Skeletal muscle tissue (tissue), 4 donors: ENCODE data around the gene CLTB. TPM values are rescaled to one million over a fixed set of nuclear protein-coding genes. Genes with fewer than 3 reads are reported as not detected.

Source experiments
- H3K27ac ChIP-seq: one replicate; pipeline ENCODE4 v1.7.0; 2013; ENCODE audit warnings: mild to moderate bottlenecking, low read depth, low read length, inconsistent platforms
- H3K27me3 ChIP-seq, 3 donors: one replicate each; pipeline ENCODE4 v1.7.0; 2013; ENCODE audit warnings: low read length in 3 of 3; ENCODE audit not compliant: control insufficient read depth in 3 of 3, insufficient read depth in 3 of 3
- H3K36me3 ChIP-seq, 3 donors: one replicate each; pipeline ENCODE4 v1.7.0; 2013; ENCODE audit warnings: low read length in 3 of 3; ENCODE audit not compliant: control insufficient read depth in 3 of 3, insufficient read depth in 3 of 3
- H3K4me1 ChIP-seq, 3 donors: one replicate each; pipeline ENCODE4 v1.7.0; 2013; ENCODE audit warnings: low read length in 3 of 3, mild to moderate bottlenecking in 3 of 3; ENCODE audit not compliant: control insufficient read depth in 3 of 3, insufficient read depth in 3 of 3
- H3K4me3 ChIP-seq, 3 donors: one replicate each; pipeline ENCODE4 v1.7.0; 2013; ENCODE audit warnings: low read length in 3 of 3
- H3K9ac ChIP-seq, 3 donors: one replicate each; pipeline ENCODE4 v1.7.0; 2013; ENCODE audit warnings: low read length in 3 of 3, mild to moderate bottlenecking in 3 of 3, moderate library complexity in 2 of 3, low read depth in 1 of 3
- H3K9me3 ChIP-seq, 3 donors: one replicate each; pipeline ENCODE4 v1.7.0; 2013; ENCODE audit warnings: low read length in 3 of 3; ENCODE audit not compliant: control insufficient read depth in 3 of 3
- total RNA-seq: library from RNA; depleted of rRNA; stranded (reverse); fragments of >200 nt; gene quantifications from one replicate; pipeline ENCODE4 v1.2.3, GENCODE V29; 2014
- donor health status: Osteomylitis.

Gene CLTB
- total RNA-seq, 1 donor from 2014 or later, result 44.4 TPM

DNA sequence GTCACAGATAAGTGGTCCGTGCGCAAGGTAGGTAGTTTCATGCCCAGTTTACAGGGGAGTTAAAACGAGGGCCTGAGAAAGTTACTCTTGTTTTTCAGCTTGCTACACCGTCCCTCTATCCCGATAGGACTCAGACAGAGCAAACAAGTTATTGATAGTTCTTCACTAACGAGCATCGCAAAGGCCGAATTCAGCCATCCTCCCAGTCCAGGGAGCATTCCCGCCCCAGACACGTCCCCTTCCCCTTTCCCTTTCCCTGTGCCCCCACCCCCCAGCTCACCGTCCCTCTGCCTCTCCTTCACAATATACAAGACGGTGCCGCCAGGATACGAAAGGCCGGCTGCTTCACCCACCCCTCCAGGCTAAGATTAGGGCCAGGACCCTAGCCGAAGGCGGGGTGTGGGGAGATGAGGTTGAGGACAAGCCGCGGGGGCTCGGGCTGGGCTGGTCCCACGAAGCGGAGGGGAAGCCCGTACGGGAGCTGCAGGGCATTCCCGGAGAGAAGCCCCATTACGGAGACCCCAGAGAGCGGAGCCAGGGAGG, 55.4 kb downstream of the CLTB start:
- H3K9ac ChIP-seq, result peak overlapping the region; percentile 91 to 98 (median 97)
- H3K4me1 ChIP-seq, result peaks cover 15 to 30% (median 20%) of the 10 kb centered on the region in 3 donors
- H3K27ac ChIP-seq, result peak overlapping the region; percentile 90
- H3K4me3 ChIP-seq, result peak overlapping the region; percentile 90 to 96 (median 96)
- no peaks in the 10 kb centered on the region for H3K27me3 ChIP-seq
- no peaks in the 10 kb centered on the region for H3K9me3 ChIP-seq
- H3K36me3 ChIP-seq, result peaks cover 6 to 27% (median 19%) of the 10 kb centered on the region in 3 donors

DNA sequence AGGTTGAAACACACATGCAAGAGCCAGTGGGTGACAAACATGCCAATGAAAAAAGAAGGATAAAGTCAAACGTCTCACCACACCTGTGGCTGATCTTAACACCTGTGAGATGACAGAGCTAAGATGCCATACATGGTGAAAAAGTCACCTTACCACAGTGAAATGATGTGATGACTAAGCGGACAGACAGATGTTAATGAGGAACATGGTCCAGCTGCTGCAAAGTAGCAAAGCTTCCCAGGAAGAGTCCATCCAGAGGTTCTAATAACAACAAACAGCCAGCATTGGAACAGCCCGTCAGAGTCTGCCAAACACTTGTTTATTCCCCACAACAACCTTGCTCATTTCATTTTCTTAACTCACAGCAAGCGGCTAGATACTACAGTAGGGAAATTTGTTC, 56.7 kb downstream of the CLTB start:
- Histone ChIP-seq H3K27ac (no peak overlapping the region), H3K9ac (no peak overlapping the region), H3K4me1 (peaks cover 12 to 23% (median 18%) of the 10 kb centered on the region in 3 donors), H3K27me3 (no peaks in the 10 kb centered on the region), H3K4me3 (peak overlapping the region in 2 of 3 donors; percentile 0 to 8), H3K9me3 (no peaks in the 10 kb centered on the region), H3K36me3 (peaks cover 14 to 37% (median 31%) of the 10 kb centered on the region in 3 donors)

GRCh38 chr5:176356179-176356566, 60.2 kb downstream of the CLTB start:
- Histone ChIP-seq H3K27me3 (no peaks in the 10 kb centered on the region), H3K9ac (no peak overlapping the region), H3K9me3 (no peaks in the 10 kb centered on the region), H3K4me3 (no peak overlapping the region), H3K27ac (no peak overlapping the region), H3K36me3 (peaks cover 42 to 68% (median 56%) of the 10 kb centered on the region in 3 donors), H3K4me1 (peaks cover 13 to 23% (median 17%) of the 10 kb centered on the region in 3 donors)

- H3K4me1 ChIP-seq, result peaks cover 13 to 23% (median 17%) of the 10 kb centered on the region in 3 donors
- H3K27ac ChIP-seq, result no peak overlapping the region
- H3K36me3 ChIP-seq, result peaks cover 41 to 72% (median 60%) of the 10 kb centered on the region in 3 donors
- no peaks in the 10 kb centered on the region for H3K27me3 ChIP-seq
- no peaks in the 10 kb centered on the region for H3K9me3 ChIP-seq
- H3K4me3 ChIP-seq, result no peak overlapping the region
- no peak overlapping the region for H3K9ac ChIP-seq
Measured at GRCh38 chr5:176355400-176356178, 60.8 kb downstream of the CLTB start.

DNA sequence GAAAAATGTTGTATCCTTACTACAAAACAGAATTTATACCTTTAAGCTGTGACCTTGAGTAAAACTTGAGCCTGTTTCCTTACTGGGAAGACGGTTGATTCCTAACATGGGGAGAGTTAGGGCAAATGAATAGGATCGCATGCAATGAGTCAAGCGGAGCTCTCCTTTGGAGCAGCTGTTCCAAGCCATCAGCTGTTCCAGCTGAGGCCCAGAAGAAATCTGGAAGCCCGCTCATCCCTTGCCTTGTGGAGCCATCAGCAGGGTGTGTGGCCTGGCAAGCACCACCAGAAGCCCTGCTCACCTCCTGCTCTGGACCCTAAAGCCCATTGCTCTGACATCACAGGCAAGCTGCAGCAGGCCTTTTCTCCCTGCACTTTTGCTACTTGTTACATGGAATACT, 62.8 kb downstream of the CLTB start:
- no peaks in the 10 kb centered on the region for H3K9me3 ChIP-seq
- H3K36me3 ChIP-seq, result peaks cover 58 to 85% (median 74%) of the 10 kb centered on the region in 3 donors
- H3K4me3 ChIP-seq, result no peak overlapping the region
- H3K27me3 ChIP-seq, result no peaks in the 10 kb centered on the region
- H3K4me1 ChIP-seq, result peaks cover 8 to 16% (median 15%) of the 10 kb centered on the region in 3 donors
- H3K9ac ChIP-seq, result peak overlapping the region in 2 of 3 donors; percentile 46 to 52
- H3K27ac ChIP-seq, result no peak overlapping the region

GRCh38 chr5:176352116-176352878, 64.0 kb downstream of the CLTB start:
- no peak overlapping the region for H3K27ac ChIP-seq
- H3K36me3 ChIP-seq, result peaks cover 69 to 88% (median 80%) of the 10 kb centered on the region in 3 donors
- no peaks in the 10 kb centered on the region for H3K27me3 ChIP-seq
- peaks cover 5 to 16% (median 15%) of the 10 kb centered on the region in 3 donors for H3K4me1 ChIP-seq
- no peaks in the 10 kb centered on the region for H3K9me3 ChIP-seq
- H3K9ac ChIP-seq, result no peak overlapping the region
- H3K4me3 ChIP-seq, result no peak overlapping the region

DNA sequence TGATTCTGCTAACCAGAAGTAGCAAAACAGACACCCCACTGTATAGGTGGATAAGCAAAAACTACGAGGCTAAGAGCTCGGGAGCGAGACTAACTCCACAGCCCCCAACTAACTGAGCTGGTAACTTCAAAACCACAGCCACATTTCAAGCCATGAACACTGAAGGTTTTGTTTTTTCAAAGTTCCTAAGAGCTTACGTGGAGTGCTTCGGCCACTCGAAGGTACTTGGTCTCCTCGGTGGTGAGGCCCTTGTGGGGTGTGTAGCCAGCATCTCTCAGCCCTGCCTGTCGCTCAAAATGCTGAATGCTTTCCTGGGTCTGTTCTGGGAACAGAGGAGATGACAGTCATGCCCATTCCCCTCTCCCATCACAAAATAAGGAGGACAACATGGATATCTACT, 65.9 kb downstream of the CLTB start:
- H3K36me3 ChIP-seq, result peaks cover 78 to 93% (median 80%) of the 10 kb centered on the region in 3 donors
- no peak overlapping the region for H3K4me3 ChIP-seq
- no peaks in the 10 kb centered on the region for H3K27me3 ChIP-seq
- no peak overlapping the region for H3K27ac ChIP-seq
- no peak overlapping the region for H3K9ac ChIP-seq
- H3K4me1 ChIP-seq, result peaks cover 5 to 9% (median 9%) of the 10 kb centered on the region in 3 donors
- no peaks in the 10 kb centered on the region for H3K9me3 ChIP-seq

GRCh38 chr5:176342766-176343458, 73.4 kb downstream of the CLTB start:
- Histone ChIP-seq H3K36me3 (peaks cover 24 to 36% (median 33%) of the 10 kb centered on the region in 3 donors), H3K4me1 (no peaks in the 10 kb centered on the region), H3K9ac (no peak overlapping the region)

More at GRCh38 chr5:176342766-176343458, 73.4 kb downstream of the CLTB start:
- no peaks in the 10 kb centered on the region for H3K9me3 ChIP-seq
- H3K4me3 ChIP-seq, result no peak overlapping the region
- H3K27me3 ChIP-seq, result no peaks in the 10 kb centered on the region
- H3K27ac ChIP-seq, result no peak overlapping the region
